MM.1S (cell line): Measurements from ENCODE around the gene OLIG3.

Experiments used
- EZH2 ChIP-seq: fragments of 300-600 bp; sonication (generic); optimal IDR thresholded peaks from 2 replicates; pipeline ENCODE3; 2017; ENCODE audit warnings: low read depth, mild to moderate bottlenecking, antibody characterized with exemption, low read length, mixed read lengths
- EZH2phosphoT487 ChIP-seq: fragments of 300-600 bp; sonication (generic); IDR thresholded peaks from 2 replicates; pipeline ENCODE4 v1.6.1; 2018; ENCODE audit warnings: antibody characterized with exemption, low read length
- TF ChIP-seq, protein P1 (sequence below): fragments of 300-600 bp; sonication (generic); IDR thresholded peaks from 2 replicates; pipeline ENCODE4 v1.5.1; 2016; ENCODE audit warnings: antibody characterized with exemption, low read length, mixed read lengths

DNA sequence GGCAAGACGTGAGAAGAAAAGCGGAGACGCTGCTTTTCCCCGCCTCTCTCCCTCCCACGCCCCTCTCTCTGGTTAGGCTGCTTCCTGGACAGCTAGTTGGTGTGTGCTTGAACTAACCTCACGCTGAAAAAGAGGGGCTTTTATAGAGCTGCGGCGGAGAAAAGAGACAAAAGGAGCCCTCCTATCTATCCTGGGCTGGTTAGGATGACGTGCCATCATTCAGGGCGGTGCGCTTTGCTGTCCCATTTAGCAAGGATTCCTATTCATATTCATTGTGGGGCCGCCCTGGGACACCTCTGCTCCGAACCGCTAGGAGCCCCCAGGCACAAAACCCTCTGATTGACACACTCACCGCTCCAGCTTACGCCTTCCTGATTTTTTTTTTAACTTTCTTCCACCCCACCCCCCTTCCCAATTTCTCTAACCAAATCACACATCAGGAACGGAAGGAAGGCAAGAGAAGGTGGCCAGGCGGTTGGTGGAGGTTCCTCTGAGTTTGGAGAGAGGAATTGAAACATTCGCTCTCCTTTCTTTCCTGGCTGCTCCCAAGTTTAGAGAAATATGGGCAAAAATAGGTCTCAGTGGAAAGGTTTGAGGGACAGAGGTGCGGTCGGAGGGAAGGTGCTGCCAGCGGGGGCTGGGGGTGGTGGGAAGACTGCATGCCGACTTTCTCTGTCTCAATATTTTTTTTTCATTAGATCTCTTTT is at the start of gene OLIG3:
- TF ChIP-seq EZH2 (no peak), EZH2phosphoT487 (no peak)
- TF ChIP-seq, protein P1, sequence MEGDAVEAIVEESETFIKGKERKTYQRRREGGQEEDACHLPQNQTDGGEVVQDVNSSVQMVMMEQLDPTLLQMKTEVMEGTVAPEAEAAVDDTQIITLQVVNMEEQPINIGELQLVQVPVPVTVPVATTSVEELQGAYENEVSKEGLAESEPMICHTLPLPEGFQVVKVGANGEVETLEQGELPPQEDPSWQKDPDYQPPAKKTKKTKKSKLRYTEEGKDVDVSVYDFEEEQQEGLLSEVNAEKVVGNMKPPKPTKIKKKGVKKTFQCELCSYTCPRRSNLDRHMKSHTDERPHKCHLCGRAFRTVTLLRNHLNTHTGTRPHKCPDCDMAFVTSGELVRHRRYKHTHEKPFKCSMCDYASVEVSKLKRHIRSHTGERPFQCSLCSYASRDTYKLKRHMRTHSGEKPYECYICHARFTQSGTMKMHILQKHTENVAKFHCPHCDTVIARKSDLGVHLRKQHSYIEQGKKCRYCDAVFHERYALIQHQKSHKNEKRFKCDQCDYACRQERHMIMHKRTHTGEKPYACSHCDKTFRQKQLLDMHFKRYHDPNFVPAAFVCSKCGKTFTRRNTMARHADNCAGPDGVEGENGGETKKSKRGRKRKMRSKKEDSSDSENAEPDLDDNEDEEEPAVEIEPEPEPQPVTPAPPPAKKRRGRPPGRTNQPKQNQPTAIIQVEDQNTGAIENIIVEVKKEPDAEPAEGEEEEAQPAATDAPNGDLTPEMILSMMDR: no peak
